Measurements from ENCODE around the gene HBS1L.

HBS1L gene

DNA sequence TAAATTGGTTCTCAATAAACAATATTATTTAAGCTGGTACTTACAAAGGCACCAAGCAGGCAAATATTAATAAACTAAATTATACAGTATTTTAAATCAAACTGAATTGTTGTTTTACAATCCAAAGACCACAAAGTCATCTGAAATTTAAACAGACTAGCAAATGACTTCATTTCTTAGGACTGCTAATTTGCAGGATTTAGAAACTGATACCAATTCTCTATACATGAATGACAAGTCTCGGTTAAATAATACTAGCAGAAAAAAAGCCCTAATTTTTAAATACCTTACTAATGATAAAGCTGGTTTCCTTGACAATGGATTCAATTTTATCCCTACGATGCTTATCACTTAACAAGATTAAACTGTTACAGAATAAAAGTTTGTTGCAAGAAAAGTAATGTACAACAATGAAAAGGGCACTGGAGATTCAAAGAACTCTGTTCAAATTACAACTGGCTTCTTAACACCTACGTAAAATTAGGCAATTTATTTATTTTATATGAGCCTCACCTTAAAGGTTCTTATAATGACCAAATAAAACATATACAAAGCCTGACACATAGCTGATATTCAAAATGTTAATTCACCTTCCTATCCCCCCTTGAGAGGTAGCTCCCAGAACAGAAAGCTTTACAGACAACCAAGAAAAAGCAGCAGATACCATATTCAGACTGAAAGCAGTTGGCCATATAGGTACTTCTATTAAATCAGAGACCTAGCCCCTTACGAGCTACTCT, 33.1 kb downstream of the HBS1L start:
- no peak for TF ChIP-seq POLR2AphosphoS5 (IDR thresholded peaks at IDR 0.05; ENCODE audit: low read depth)
- TF ChIP-seq, protein P1, sequence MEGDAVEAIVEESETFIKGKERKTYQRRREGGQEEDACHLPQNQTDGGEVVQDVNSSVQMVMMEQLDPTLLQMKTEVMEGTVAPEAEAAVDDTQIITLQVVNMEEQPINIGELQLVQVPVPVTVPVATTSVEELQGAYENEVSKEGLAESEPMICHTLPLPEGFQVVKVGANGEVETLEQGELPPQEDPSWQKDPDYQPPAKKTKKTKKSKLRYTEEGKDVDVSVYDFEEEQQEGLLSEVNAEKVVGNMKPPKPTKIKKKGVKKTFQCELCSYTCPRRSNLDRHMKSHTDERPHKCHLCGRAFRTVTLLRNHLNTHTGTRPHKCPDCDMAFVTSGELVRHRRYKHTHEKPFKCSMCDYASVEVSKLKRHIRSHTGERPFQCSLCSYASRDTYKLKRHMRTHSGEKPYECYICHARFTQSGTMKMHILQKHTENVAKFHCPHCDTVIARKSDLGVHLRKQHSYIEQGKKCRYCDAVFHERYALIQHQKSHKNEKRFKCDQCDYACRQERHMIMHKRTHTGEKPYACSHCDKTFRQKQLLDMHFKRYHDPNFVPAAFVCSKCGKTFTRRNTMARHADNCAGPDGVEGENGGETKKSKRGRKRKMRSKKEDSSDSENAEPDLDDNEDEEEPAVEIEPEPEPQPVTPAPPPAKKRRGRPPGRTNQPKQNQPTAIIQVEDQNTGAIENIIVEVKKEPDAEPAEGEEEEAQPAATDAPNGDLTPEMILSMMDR (IDR thresholded peaks at IDR 0.05; ENCODE audit: insufficient read depth, low read length) = no peak
- no peak for TF ChIP-seq SPI1 (IDR thresholded peaks at IDR 0.05; ENCODE audit: borderline replicate concordance, low read depth)
- TF ChIP-seq GABPA (IDR thresholded peaks at IDR 0.05; ENCODE audit: low read depth) = no peak
- TF ChIP-seq, protein P2, sequence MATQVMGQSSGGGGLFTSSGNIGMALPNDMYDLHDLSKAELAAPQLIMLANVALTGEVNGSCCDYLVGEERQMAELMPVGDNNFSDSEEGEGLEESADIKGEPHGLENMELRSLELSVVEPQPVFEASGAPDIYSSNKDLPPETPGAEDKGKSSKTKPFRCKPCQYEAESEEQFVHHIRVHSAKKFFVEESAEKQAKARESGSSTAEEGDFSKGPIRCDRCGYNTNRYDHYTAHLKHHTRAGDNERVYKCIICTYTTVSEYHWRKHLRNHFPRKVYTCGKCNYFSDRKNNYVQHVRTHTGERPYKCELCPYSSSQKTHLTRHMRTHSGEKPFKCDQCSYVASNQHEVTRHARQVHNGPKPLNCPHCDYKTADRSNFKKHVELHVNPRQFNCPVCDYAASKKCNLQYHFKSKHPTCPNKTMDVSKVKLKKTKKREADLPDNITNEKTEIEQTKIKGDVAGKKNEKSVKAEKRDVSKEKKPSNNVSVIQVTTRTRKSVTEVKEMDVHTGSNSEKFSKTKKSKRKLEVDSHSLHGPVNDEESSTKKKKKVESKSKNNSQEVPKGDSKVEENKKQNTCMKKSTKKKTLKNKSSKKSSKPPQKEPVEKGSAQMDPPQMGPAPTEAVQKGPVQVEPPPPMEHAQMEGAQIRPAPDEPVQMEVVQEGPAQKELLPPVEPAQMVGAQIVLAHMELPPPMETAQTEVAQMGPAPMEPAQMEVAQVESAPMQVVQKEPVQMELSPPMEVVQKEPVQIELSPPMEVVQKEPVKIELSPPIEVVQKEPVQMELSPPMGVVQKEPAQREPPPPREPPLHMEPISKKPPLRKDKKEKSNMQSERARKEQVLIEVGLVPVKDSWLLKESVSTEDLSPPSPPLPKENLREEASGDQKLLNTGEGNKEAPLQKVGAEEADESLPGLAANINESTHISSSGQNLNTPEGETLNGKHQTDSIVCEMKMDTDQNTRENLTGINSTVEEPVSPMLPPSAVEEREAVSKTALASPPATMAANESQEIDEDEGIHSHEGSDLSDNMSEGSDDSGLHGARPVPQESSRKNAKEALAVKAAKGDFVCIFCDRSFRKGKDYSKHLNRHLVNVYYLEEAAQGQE (IDR thresholded peaks at IDR 0.05; ENCODE audit: insufficient replicate concordance, low read depth) = no peak
- Histone ChIP-seq H3K27me3 (ENCODE audit: insufficient read depth, poor library complexity, severe bottlenecking) (no peaks in the 10 kb centered on the region), H3K27ac (replicated peaks) (no peak overlapping the region), H3K4me3 (replicated peaks; ENCODE audit: insufficient read depth, low read length) (no peak overlapping the region)
- no peak for DNase-seq (ENCODE audit: low read depth in 1 of 2, low spot score in 1 of 2)

DNA sequence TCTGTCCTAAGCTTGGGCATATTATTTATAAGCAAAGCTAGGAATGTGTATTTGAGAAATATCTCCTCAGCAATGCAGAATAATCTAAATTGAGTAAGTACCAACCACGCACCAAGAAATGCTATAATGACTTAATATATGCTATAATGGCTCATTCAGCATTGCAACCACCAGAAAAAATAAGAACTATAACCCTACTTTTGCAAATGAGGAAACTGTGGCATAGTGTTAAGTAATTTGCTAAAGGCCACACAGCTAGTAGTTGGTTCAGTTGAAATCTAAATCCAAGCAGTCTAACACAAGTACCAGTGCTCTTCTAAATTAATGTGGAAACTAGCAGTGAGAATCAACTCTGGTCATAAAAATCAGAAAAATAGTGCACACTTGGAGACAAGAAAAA, 35.7 kb downstream of the HBS1L start:
- Histone ChIP-seq H3K27ac (replicated peaks) (no peak overlapping the region), H3K27me3 (ENCODE audit: insufficient read depth, poor library complexity, severe bottlenecking) (no peaks in the 10 kb centered on the region), H3K4me3 (replicated peaks; ENCODE audit: insufficient read depth, low read length) (no peak overlapping the region)
- TF ChIP-seq GABPA (IDR thresholded peaks at IDR 0.05; ENCODE audit: low read depth) (no peak), SPI1 (IDR thresholded peaks at IDR 0.05; ENCODE audit: borderline replicate concordance, low read depth) (no peak), POLR2AphosphoS5 (IDR thresholded peaks at IDR 0.05; ENCODE audit: low read depth) (no peak)
- TF ChIP-seq, protein P1 (IDR thresholded peaks at IDR 0.05; ENCODE audit: insufficient read depth, low read length) = no peak
- TF ChIP-seq, protein P2 (IDR thresholded peaks at IDR 0.05; ENCODE audit: insufficient replicate concordance, low read depth) = no peak
- peak; percentile 23 to 53 for DNase-seq (ENCODE audit: low read depth in 1 of 2, low spot score in 1 of 2)

DNA sequence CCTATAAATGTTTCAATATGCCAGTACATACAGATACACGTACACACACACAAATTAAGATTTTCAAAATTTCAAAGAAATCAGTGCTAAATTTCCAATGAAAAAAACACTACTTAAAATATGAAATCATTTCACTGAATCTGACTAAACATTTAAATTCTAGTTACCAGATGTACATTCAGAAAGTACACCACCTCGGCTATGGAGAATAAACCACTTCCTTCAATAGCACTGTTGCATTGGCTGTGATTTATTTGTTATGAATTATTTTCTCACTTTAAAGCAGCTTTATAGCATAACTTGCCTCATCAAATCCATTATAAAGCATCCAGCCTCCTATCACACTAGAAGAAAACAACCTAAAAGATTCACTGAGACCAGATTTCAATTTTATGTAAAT, 36.6 kb downstream of the HBS1L start:
- DNase-seq (ENCODE audit: low read depth in 1 of 2, low spot score in 1 of 2) = no peak
- TF ChIP-seq SPI1 (IDR thresholded peaks at IDR 0.05; ENCODE audit: borderline replicate concordance, low read depth) (no peak), POLR2AphosphoS5 (IDR thresholded peaks at IDR 0.05; ENCODE audit: low read depth) (no peak), GABPA (IDR thresholded peaks at IDR 0.05; ENCODE audit: low read depth) (no peak)
- TF ChIP-seq, protein P2 (IDR thresholded peaks at IDR 0.05; ENCODE audit: insufficient replicate concordance, low read depth) = no peak
- TF ChIP-seq, protein P1 (IDR thresholded peaks at IDR 0.05; ENCODE audit: insufficient read depth, low read length) = no peak
- no peaks in the 10 kb centered on the region for H3K27me3 ChIP-seq (ENCODE audit: insufficient read depth, poor library complexity, severe bottlenecking)
- H3K4me3 ChIP-seq (replicated peaks; ENCODE audit: insufficient read depth, low read length) = no peak overlapping the region
- no peak overlapping the region for H3K27ac ChIP-seq (replicated peaks)

Data from HL-60 (cell line).